SHP77 (cell line): ENCODE measurements around the gene MALAT1.
"Not testable (repeated sequence)": the region's sequence is repeated elsewhere in the genome, so short reads cannot be mapped to it uniquely, and the experiment has no call there.

Experiments used
- DNase-seq, 2 experiments: peaks; one replicate each; lab custom pipeline; 2025; lab: John Stamatoyannopoulos, UW

The MALAT1 gene

DNA sequence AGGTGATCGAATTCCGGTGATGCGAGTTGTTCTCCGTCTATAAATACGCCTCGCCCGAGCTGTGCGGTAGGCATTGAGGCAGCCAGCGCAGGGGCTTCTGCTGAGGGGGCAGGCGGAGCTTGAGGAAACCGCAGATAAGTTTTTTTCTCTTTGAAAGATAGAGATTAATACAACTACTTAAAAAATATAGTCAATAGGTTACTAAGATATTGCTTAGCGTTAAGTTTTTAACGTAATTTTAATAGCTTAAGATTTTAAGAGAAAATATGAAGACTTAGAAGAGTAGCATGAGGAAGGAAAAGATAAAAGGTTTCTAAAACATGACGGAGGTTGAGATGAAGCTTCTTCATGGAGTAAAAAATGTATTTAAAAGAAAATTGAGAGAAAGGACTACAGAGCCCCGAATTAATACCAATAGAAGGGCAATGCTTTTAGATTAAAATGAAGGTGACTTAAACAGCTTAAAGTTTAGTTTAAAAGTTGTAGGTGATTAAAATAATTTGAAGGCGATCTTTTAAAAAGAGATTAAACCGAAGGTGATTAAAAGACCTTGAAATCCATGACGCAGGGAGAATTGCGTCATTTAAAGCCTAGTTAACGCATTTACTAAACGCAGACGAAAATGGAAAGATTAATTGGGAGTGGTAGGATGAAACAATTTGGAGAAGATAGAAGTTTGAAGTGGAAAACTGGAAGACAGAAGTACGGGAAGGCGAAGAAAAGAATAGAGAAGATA lies at the start of gene MALAT1:
Gene MALAT1 (plus strand): TSS at position 69 of the 736 bp plus-strand sequence.
- DNase-seq: peak; percentile 83 to 84

DNA sequence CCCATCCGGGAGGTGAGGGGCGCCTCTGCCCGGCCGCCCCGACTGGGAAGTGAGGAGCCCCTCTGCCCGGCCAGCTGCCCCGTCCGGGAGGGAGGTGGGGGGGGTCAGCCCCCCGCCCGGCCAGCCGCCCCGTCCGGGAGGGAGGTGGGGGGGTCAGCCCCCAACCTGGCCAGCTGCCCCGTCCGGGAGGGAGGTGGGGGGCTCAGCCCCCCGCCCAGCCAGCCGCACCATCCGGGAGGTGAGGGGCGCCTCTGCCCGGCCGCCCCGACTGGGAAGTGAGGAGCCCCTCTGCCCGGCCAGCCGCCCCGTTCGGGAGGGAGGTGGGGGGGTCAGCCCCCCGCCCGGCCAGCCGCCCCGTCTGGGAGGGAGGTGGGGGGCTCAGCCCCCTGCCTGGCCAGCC lies 47.5 kb upstream of the MALAT1 start:
- not testable (repeated sequence) for DNase-seq

DNA sequence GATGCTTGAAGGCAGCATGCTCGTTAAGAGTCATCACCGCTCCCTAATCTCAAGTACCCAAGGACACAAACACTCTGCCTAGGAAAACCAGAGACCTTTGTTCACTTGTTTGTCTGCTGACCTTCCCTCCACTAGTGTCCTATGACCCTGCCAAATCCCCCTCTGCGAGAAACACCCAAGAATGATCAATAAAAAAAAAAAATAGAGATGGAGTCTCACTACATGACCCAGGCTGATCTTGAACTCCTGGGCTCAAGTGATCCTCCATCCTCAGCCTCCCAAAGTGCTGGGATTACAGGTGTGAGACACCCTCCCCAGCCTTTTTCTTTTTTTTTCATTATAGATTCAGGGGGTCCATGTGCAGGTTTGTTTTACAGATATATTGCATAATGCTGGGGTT lies 46.6 kb upstream of the MALAT1 start:
- DNase-seq: not testable (repeated sequence)

DNA sequence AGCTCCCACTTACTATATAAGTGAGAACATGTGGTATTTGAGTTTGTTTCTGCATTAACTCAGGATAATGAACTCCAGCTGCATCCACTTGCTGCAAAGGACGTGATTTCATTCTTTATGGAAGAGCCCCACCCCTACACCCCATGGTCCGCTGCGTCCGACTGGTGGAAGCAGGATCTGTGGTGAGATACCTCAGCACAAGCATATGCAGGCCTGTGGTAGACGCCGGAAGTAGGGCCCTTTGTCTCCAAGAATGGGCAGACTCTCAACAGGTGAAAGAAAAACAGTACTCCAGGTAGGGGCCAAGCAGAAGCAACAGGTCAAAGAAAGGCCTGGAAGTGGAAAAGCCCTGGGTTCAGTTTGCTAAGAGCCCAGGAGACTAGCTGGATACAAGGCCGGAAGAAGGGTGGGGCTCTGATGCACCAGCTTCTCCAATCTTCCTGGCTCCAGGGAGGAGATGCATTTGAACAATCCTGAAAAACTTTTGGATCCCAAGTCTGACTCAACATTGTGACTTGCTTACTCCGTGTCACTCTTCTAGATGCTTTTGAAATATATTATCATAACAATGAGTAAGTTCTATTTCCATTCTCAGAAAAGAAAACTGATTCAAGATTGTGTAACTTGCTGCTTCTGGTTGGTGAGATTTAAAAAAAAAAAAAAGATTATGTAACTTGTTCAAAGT lies 45.9 kb upstream of the MALAT1 start:
- DNase-seq: no peak

- no peak for DNase-seq
Observed at GRCh38 chr11:65454311-65454695, 44.5 kb upstream of the MALAT1 start.

DNA sequence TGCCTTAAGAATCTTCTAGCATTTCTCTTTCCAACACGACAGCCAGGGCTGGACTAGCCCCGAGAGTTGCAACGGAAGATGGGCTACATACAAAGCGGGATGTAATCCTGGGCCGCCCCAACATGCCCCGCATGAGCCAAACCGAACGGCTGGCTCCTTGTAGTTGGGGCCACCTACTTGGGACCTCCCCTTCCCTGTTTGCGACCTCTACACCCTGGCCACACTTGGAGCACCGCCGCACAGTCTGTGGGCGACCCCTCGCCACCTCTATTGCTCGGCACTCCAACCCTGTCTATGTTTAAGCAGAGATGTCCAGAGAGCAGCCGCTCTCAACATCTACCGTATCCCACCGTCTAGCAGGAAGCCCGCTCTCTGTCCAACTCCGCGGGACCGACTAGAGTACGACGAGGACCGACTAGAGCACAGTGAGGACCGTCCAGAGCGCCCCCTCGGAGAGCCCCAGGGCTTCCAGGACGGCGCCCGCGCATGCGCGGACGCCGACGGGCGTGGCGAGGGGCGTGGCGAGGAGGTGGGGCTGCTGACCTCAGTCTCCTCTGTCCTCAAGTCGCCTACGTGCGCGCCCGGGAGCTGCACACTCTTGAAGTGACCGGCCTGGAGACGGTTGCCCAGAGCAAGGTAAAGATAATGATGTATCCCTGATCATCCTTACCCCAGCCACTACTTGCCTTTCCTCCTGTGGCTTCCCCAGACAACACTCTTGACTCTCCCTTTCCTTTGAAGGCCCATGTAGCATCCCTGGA lies 44.0 kb upstream of the MALAT1 start:
- DNase-seq: peak; percentile 73 to 79

- no peak for DNase-seq
Observed at GRCh38 chr11:65456418-65456817, 42.4 kb upstream of the MALAT1 start.

DNA sequence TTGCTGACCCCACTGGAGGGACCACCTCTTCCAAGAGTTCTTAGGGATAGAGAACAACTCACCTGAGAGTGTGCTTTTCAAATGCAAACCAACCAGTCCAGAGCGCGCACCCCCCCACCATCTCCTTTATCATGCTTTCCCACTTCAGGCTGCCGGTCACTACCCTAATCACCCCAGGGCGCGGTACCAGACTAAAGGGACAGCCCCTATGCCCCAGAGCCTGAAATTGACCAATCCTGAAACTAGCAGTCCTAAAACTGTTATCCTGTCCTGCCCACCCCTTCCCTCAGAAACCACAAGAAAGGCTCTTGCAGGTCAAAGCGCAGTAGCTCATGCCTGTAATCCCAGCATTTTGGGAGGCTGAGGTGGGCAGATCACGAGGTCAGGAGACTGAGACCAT lies 39.3 kb upstream of the MALAT1 start:
- no peak for DNase-seq

- not testable (repeated sequence) for DNase-seq
Observed at GRCh38 chr11:65465471-65465870, 33.4 kb upstream of the MALAT1 start.

GRCh38 chr11:65467306-65467705 lies 31.5 kb upstream of the MALAT1 start:
- DNase-seq: not testable (repeated sequence)

GRCh38 chr11:65468874-65469333 lies 29.9 kb upstream of the MALAT1 start:
- DNase-seq: peak; percentile 80 to 83

DNA sequence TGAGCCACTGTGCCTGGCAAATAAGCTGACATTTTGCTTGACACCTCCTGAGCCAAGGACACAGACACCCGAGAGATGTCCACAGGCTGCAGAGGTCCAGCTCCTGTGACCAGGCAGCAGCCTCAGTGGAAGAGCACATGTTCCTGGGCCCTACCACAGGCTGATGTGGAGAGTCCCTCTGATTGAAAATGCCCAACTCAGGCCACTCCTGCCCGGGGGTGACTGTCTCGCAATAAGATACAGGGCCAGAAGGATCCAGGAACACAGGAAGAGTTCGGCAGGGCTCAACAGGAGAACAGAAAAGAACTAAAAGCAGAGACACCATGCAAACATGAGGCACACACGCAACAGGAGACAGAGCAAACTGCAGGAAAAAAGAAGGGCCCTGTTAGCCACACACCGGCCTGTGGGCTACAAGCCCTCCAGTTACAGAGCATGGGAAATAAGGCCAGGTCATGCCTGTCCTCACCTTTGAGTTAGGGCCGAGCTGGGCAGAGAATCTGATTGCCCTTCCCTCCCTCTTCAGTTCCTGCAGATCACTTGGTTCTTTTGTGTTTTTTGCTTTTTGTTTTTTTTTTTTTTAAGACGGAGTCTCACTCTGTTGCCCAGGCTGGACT lies 28.3 kb upstream of the MALAT1 start:
- no peak for DNase-seq

DNA sequence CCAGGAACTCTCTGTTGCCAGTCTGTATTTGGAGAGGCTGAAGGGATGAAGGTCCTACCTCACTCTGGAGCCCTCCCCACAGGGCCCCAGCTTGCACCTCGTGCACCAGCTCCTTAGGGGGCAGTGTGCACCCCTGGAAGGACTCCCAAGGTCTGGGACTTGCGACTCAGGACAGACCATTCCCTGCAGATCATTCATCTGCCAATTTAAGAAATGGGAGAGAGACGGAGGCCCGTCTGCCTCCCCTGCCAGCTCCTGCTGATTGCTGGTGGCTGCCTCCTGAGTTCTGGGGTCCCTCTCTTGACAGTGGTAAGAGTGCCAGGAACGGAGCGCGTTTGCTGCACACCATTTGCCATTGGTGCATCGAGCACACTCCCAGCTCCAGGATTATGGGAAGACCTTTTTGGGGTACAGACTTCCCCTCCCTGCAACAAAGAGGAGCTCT lies 27.4 kb upstream of the MALAT1 start:
- DNase-seq: peak; percentile 82 to 84

DNA sequence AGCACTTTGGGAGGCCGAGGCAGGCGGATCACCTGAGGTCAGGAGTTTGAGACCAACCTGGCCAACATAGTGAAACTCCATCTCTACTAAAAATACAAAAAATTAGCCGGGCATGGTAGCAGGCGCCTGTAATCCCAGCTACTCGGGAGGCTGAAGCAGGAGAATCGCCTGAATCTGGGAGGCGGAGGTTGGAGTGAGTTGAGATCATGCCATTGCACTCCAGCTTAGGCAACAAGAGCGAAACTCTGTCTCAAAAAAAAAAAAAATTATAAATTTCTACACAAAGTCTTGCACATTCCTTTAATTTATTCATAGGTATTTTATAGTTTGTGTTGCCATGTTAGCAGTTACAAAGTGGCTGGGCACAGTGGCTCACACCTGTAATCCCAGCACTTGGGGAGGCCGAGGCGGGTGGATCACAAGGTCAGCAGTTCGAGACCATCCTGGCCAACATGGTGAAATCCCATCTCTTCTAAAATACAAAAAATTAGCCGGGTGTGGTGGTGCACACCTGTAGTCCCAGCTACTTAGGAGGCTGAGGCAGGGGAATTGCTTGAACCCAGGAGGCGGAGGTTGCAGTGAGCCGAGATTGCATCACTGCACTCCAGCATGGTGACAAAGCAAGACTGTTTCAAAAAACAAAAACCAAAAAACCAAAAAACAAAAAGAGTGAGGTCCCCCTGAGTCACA lies 26.1 kb upstream of the MALAT1 start:
- DNase-seq: not testable (repeated sequence)

GRCh38 chr11:65473278-65473860 lies 25.5 kb upstream of the MALAT1 start:
- no peak for DNase-seq

GRCh38 chr11:65474864-65475263 lies 24.0 kb upstream of the MALAT1 start:
- no peak for DNase-seq

GRCh38 chr11:65476632-65477148 lies 22.2 kb upstream of the MALAT1 start:
- no peak for DNase-seq

GRCh38 chr11:65477149-65477965 lies 21.5 kb upstream of the MALAT1 start:
- peak; percentile 86 to 93 for DNase-seq

DNA sequence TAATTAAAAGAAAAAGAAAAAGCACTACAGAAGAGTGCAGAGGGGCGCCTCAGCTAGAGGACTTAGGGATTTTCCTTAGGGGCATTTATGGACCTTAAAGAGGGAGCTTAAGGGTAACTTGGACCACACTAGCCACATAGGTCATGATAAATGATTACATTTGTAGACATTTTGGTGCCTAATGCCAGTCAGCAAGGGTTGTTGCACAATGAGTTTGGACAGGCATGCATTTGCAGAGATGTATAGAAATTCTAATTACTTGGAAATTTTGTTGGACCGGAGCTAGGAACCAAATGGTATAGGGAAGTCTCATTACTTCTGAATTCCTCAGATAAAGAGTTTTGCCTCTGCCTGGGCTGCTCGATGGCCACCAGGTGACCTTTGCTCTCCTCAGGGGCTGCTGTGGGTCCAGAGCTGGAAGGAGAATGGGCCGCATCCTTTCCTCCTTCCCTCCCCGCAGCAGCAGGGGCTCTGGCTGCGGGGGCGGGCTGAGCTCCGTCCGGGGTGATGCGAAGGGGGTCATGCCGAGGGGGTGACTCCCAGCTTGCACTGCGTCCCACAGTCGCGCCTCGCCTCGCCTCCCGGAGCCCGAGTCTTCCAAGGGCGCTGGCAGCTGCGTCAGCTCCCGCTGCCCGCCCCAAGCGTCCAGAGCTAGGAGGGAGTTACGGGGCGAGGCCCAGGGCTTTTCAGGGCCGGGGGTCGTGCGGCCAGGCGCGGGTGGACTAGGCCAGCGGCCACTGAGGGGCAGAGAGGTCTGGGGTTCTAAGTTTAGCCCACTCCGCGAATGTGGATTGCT lies 20.3 kb upstream of the MALAT1 start:
- DNase-seq: peak; percentile 64 to 72
